PFSK-1 (cell line): ENCODE measurements around the gene DYRK3. TPM values are rescaled to one million over a fixed set of nuclear protein-coding genes. Genes with fewer than 3 reads are reported as not detected.

ENCODE experiments used
- FOXP2 ChIP-seq: optimal IDR thresholded peaks from 2 replicates; pipeline ENCODE3; 2011; ENCODE audit warnings: borderline replicate concordance, control low read depth, inconsistent platforms; ENCODE audit not compliant: insufficient read depth; ENCODE audit errors: extremely low read length, extremely low read depth
- POLR2AphosphoS5 ChIP-seq: IDR thresholded peaks from 2 replicates; pipeline ENCODE4 v1.6.1; 2012; ENCODE audit warnings: low read depth, mild to moderate bottlenecking, control low read depth, low read length, moderate library complexity
- SIN3A ChIP-seq: IDR thresholded peaks from 2 replicates; pipeline ENCODE4 v1.6.1; 2012; ENCODE audit warnings: mild to moderate bottlenecking, low read length, moderate library complexity, borderline replicate concordance; ENCODE audit not compliant: insufficient read depth
- TAF1 ChIP-seq: IDR thresholded peaks from 2 replicates; pipeline ENCODE4 v1.6.1; 2012; ENCODE audit warnings: low read length, control low read depth, borderline replicate concordance; ENCODE audit not compliant: insufficient read depth
- polyA plus RNA-seq: library from polyadenylated mRNA; unstranded; fragments of >200 nt; gene quantifications from one replicate; pipeline ENCODE4 v1.2.1, GENCODE V29; 2012; ENCODE audit warnings: low read depth, missing spikeins; ENCODE audit not compliant: insufficient read length
- TF ChIP-seq, protein P1 (sequence below), 2 experiments: IDR thresholded peaks; 2 replicates each; pipeline versions ENCODE4 v1.6.1 to v1.8.0; 2011 to 2012; ENCODE audit warnings: low read depth in 2 of 2, low read length in 2 of 2, control low read depth in 1 of 2, inconsistent platforms in 1 of 2, mild to moderate bottlenecking in 1 of 2, moderate library complexity in 1 of 2; ENCODE audit not compliant: insufficient read depth in 1 of 2

Gene DYRK3
- 4.6 TPM for polyA plus RNA-seq

GRCh38 chr1:206635080-206635977 lies at the start of gene DYRK3:
Gene DYRK3, plus strand, starts transcription at chr1:206635536. Its CDS starts 168 bp downstream, at chr1:206635704.
- TF ChIP-seq, protein P1, sequence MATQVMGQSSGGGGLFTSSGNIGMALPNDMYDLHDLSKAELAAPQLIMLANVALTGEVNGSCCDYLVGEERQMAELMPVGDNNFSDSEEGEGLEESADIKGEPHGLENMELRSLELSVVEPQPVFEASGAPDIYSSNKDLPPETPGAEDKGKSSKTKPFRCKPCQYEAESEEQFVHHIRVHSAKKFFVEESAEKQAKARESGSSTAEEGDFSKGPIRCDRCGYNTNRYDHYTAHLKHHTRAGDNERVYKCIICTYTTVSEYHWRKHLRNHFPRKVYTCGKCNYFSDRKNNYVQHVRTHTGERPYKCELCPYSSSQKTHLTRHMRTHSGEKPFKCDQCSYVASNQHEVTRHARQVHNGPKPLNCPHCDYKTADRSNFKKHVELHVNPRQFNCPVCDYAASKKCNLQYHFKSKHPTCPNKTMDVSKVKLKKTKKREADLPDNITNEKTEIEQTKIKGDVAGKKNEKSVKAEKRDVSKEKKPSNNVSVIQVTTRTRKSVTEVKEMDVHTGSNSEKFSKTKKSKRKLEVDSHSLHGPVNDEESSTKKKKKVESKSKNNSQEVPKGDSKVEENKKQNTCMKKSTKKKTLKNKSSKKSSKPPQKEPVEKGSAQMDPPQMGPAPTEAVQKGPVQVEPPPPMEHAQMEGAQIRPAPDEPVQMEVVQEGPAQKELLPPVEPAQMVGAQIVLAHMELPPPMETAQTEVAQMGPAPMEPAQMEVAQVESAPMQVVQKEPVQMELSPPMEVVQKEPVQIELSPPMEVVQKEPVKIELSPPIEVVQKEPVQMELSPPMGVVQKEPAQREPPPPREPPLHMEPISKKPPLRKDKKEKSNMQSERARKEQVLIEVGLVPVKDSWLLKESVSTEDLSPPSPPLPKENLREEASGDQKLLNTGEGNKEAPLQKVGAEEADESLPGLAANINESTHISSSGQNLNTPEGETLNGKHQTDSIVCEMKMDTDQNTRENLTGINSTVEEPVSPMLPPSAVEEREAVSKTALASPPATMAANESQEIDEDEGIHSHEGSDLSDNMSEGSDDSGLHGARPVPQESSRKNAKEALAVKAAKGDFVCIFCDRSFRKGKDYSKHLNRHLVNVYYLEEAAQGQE (IDR thresholded peaks at IDR 0.05; ENCODE audit: insufficient read depth in 1 of 2, low read depth in 2 of 2, low read length in 2 of 2) = no peak
- peak; percentile 92 for TF ChIP-seq FOXP2
- peak; percentile 45; the same call in 1 of the 2 replicates for TF ChIP-seq TAF1
- peak; percentile 75 for TF ChIP-seq POLR2AphosphoS5
- TF ChIP-seq SIN3A = peak; percentile 89; the same call in 1 of the 2 replicates

DNA sequence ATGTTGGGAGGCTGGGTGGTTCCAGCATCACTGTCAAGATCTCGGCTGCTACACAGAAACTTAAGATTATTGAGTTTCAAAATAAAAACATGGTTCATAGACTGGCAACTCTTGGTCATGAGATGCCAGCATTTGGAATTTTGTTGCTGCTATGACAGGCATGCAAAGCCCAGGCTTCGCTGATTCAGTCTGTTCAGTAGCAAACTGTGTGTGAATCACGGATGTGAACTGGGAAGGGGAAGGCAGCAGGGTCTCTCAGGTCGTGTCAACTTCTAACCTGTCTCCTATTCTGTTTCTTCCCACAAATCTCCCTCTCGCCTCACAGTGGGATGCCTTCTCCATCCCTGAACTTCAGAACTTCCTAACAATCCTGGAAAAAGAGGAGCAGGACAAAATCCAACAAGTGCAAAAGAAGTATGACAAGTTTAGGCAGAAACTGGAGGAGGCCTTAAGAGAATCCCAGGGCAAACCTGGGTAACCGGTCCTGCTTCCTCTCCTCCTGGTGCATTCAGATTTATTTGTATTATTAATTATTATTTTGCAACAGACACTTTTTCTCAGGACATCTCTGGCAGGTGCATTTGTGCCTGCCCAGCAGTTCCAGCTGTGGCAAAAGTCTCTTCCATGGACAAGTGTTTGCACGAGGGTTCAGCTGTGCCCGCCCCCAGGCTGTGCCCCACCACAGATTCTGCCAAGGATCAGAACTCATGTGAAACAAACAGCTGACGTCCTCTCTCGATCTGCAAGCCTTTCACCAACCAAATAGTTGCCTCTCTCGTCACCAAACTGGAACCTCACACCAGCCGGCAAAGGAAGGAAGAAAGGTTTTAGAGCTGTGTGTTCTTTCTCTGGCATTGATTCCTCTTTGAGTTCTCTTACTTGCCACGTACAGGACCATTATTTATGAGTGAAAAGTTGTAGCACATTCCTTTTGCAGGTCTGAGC lies 48.6 kb upstream of the DYRK3 start:
- TF ChIP-seq POLR2AphosphoS5 (no peak), SIN3A (no peak), TAF1 (no peak), FOXP2 (no peak)
- TF ChIP-seq, protein P1 (IDR thresholded peaks at IDR 0.05; ENCODE audit: insufficient read depth in 1 of 2, low read depth in 2 of 2, low read length in 2 of 2) = no peak

DNA sequence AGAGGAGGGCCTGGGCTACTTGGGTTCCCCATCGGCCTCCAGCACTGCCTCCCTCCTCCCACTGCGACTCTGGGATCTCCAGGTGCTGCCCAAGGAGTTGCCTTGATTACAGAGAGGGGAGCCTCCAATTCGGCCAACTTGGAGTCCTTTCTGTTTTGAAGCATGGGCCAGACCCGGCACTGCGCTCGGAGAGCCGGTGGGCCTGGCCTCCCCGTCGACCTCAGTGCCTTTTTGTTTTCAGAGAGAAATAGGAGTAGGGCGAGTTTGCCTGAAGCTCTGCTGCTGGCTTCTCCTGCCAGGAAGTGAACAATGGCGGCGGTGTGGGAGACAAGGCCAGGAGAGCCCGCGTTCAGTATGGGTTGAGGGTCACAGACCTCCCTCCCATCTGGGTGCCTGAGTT lies 47.4 kb upstream of the DYRK3 start:
- no peak for TF ChIP-seq SIN3A
- TF ChIP-seq, protein P1 (IDR thresholded peaks at IDR 0.05; ENCODE audit: insufficient read depth in 1 of 2, low read depth in 2 of 2, low read length in 2 of 2) = no peak
- TF ChIP-seq POLR2AphosphoS5 = no peak
- TF ChIP-seq TAF1 = no peak

- TF ChIP-seq, protein P1 (IDR thresholded peaks at IDR 0.05; ENCODE audit: insufficient read depth in 1 of 2, low read depth in 2 of 2, low read length in 2 of 2) = no peak
- TF ChIP-seq SIN3A = no peak
- TF ChIP-seq FOXP2 = no peak
- TF ChIP-seq TAF1 = no peak
- TF ChIP-seq POLR2AphosphoS5 = no peak
Measured at GRCh38 chr1:206588492-206588891, 46.8 kb upstream of the DYRK3 start.
